Suprapubic skin (tissue), 4 donors: Measurements from ENCODE around the gene KRTAP5-7.

Experiments used
- EP300 ChIP-seq: sonication (generic); formaldehyde crosslinking; IDR thresholded peaks from one replicate; pipeline ENCODE4 v1.6.1; 2017; ENCODE audit warnings: antibody characterized with exemption
- POLR2A ChIP-seq, 2 donors: fragments of 450-650 bp; IDR thresholded peaks; one replicate each; pipeline ENCODE4 v1.6.1; 2017; ENCODE audit warnings: antibody characterized with exemption in 2 of 2, mild to moderate bottlenecking in 2 of 2, moderate library complexity in 2 of 2
- POLR2AphosphoS5 ChIP-seq, 3 donors: sonication (generic); formaldehyde crosslinking; IDR thresholded peaks; one replicate each; pipeline ENCODE4 v1.6.1; 2017; ENCODE audit warnings: antibody characterized with exemption in 3 of 3
- TF ChIP-seq, protein P1 (sequence below), 2 donors: fragments of 200-600 bp in 1 of 2; fragments of 450-650 bp in 1 of 2; sonication (generic) in 1 of 2; IDR thresholded peaks; one replicate each; pipeline ENCODE4 v1.5.1; 2016 to 2019; ENCODE audit warnings: antibody characterized with exemption in 2 of 2, mild to moderate bottlenecking in 1 of 2, moderate library complexity in 1 of 2

DNA sequence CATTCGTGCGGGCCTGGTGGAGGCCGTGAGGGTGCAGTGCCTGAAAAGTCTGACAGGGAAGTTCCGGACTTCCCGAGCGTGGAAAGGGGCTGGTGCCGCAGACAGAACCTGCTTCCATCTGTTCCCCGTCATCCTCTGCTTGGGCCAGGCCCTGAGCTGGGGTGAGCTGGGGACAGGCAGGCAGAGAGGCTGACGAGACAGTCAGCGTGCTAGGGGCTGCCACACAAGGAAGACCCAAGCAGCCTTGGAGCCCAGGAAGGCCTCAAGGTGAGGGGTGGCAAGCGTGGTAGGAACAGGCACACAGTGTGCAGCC lies 48.6 kb upstream of the KRTAP5-7 start:
- TF ChIP-seq POLR2A (IDR thresholded peaks at IDR 0.05) (no peak), POLR2AphosphoS5 (IDR thresholded peaks at IDR 0.05) (no peak), EP300 (no peak)
- TF ChIP-seq, protein P1, sequence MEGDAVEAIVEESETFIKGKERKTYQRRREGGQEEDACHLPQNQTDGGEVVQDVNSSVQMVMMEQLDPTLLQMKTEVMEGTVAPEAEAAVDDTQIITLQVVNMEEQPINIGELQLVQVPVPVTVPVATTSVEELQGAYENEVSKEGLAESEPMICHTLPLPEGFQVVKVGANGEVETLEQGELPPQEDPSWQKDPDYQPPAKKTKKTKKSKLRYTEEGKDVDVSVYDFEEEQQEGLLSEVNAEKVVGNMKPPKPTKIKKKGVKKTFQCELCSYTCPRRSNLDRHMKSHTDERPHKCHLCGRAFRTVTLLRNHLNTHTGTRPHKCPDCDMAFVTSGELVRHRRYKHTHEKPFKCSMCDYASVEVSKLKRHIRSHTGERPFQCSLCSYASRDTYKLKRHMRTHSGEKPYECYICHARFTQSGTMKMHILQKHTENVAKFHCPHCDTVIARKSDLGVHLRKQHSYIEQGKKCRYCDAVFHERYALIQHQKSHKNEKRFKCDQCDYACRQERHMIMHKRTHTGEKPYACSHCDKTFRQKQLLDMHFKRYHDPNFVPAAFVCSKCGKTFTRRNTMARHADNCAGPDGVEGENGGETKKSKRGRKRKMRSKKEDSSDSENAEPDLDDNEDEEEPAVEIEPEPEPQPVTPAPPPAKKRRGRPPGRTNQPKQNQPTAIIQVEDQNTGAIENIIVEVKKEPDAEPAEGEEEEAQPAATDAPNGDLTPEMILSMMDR (IDR thresholded peaks at IDR 0.05), result no peak
